IMR-90 (cell line): Measurements from ENCODE around the gene PLEK2. TPM values are rescaled to one million over a fixed set of nuclear protein-coding genes. Genes with fewer than 3 reads are reported as not detected.

Source experiments
- ATAC-seq: fragments of 200-7000 bp; cut with Tn5 transposase; 2 replicates; pipeline ENCODE4 v1.9.1; 2020; ENCODE audit warnings: low read depth, mild to moderate bottlenecking, moderate library complexity
- BruUV-seq: library from RNA; stranded (reverse); fragments of 400-500 nt; replicated peaks from 2 replicates; lab custom pipeline; 2021; lab: Mats Ljungman, UMichigan
- CTCF ChIA-PET: fragments of 300-600 bp; formaldehyde crosslinking; extraction: SDS; loops from one replicate; lab custom pipeline; 2021; ENCODE audit warnings: antibody characterized with exemption; lab: Yijun Ruan, JAX
- POLR2A ChIA-PET: fragments of 300-600 bp; sonication (Branson Sonifier 250); formaldehyde crosslinking; loops from one replicate; lab custom pipeline; 2022; ENCODE audit warnings: antibody characterized with exemption; ENCODE audit not compliant: unreplicated experiment; lab: Charles Lee
- DNase-seq: peaks from one replicate; pipeline ENCODE4 v3.0.0; 2013
- H2AFZ ChIP-seq: replicated peaks from 2 replicates; pipeline ENCODE3; 2013; ENCODE audit warnings: low read length, mild to moderate bottlenecking; ENCODE audit not compliant: poor library complexity
- H2AK5ac ChIP-seq: 2 replicates; pipeline ENCODE4 v1.6.1; 2013; ENCODE audit warnings: low read depth, low read length, inconsistent platforms
- H2AK9ac ChIP-seq: replicated peaks from 2 replicates; pipeline ENCODE3; 2013; ENCODE audit warnings: mild to moderate bottlenecking, low read depth, low read length, moderate library complexity; ENCODE audit not compliant: poor library complexity
- H2BK120ac ChIP-seq: 2 replicates; pipeline ENCODE4 v1.6.1; 2013; ENCODE audit warnings: low read depth, low read length, inconsistent platforms
- H2BK15ac ChIP-seq: 3 replicates; pipeline ENCODE4 v1.6.1; 2013; ENCODE audit warnings: low read depth, low read length, inconsistent platforms
- H2BK20ac ChIP-seq: 2 replicates; pipeline ENCODE4 v1.6.1; 2013; ENCODE audit warnings: low read depth, mild to moderate bottlenecking, inconsistent platforms, low read length, moderate library complexity
- H2BK5ac ChIP-seq: 2 replicates; pipeline ENCODE4 v1.6.1; 2013; ENCODE audit warnings: mild to moderate bottlenecking, low read depth, low read length, inconsistent platforms; ENCODE audit not compliant: poor library complexity, severe bottlenecking
- H3K14ac ChIP-seq: replicated peaks from 2 replicates; pipeline ENCODE4 v1.6.1; 2013; ENCODE audit warnings: low read depth, low read length, inconsistent platforms
- H3K18ac ChIP-seq: 2 replicates; pipeline ENCODE4 v1.6.1; 2013; ENCODE audit warnings: low read depth, low read length, control low read depth
- H3K23ac ChIP-seq: 2 replicates; pipeline ENCODE4 v1.6.1; 2013; ENCODE audit warnings: low read depth, low read length, inconsistent platforms
- H3K27ac ChIP-seq: 2 replicates; pipeline ENCODE4 v1.5.1; 2013; ENCODE audit warnings: mild to moderate bottlenecking, control low read depth, low read length; ENCODE audit not compliant: insufficient read depth
- H3K27me3 ChIP-seq: 2 replicates; pipeline ENCODE4 v1.6.1; 2013; ENCODE audit warnings: low read length; ENCODE audit not compliant: control insufficient read depth, insufficient read depth
- H3K36me3 ChIP-seq: 2 replicates; pipeline ENCODE4 v1.6.1; 2013; ENCODE audit warnings: low read length, mixed read lengths; ENCODE audit not compliant: control insufficient read depth, insufficient read depth
- H3K4ac ChIP-seq: 2 replicates; pipeline ENCODE4 v1.6.1; 2013; ENCODE audit warnings: low read depth, low read length, inconsistent platforms
- H3K4me1 ChIP-seq: 2 replicates; pipeline ENCODE4 v1.6.1; 2013; ENCODE audit warnings: low read length, mixed read lengths; ENCODE audit not compliant: control insufficient read depth, insufficient read depth
- H3K4me2 ChIP-seq: 2 replicates; pipeline ENCODE4 v1.6.1; 2013; ENCODE audit warnings: low read depth, mild to moderate bottlenecking, control low read depth, low read length, moderate library complexity
- H3K4me3 ChIP-seq: 2 replicates; pipeline ENCODE4 v1.5.1; 2013; ENCODE audit warnings: low read depth, mild to moderate bottlenecking, control low read depth, low read length, moderate library complexity; ENCODE audit not compliant: insufficient read depth
- H3K56ac ChIP-seq: 2 replicates; pipeline ENCODE4 v1.6.1; 2013; ENCODE audit warnings: low read length, inconsistent platforms; ENCODE audit not compliant: insufficient read depth; ENCODE audit errors: extremely low read depth
- H3K79me1 ChIP-seq, 2 experiments: 2 replicates each; pipeline ENCODE4 v1.6.1; 2013; ENCODE audit warnings: low read length in 2 of 2, inconsistent platforms in 1 of 2, low read depth in 1 of 2
- H3K9ac ChIP-seq: 2 replicates; pipeline ENCODE4 v1.6.1; 2013; ENCODE audit warnings: low read depth, low read length, control low read depth
- H3K9me1 ChIP-seq: 2 replicates; pipeline ENCODE4 v1.6.1; 2013; ENCODE audit warnings: low read length, inconsistent platforms; ENCODE audit not compliant: insufficient read depth
- H3K9me3 ChIP-seq: 2 replicates; pipeline ENCODE4 v1.6.1; 2013; ENCODE audit warnings: low read length; ENCODE audit not compliant: control insufficient read depth, insufficient read depth
- H4K20me1 ChIP-seq: 2 replicates; pipeline ENCODE4 v1.6.1; 2013; ENCODE audit warnings: low read length, inconsistent platforms; ENCODE audit not compliant: insufficient read depth
- H4K5ac ChIP-seq: 2 replicates; pipeline ENCODE4 v1.6.1; 2013; ENCODE audit warnings: mild to moderate bottlenecking, low read depth, low read length, control low read depth
- H4K8ac ChIP-seq, 2 experiments: 2 replicates each; pipeline ENCODE4 v1.6.1; 2013; ENCODE audit warnings: low read depth in 2 of 2, low read length in 2 of 2, control low read depth in 1 of 2, inconsistent platforms in 1 of 2
- H4K91ac ChIP-seq: 2 replicates; pipeline ENCODE4 v1.6.1; 2013; ENCODE audit warnings: low read depth, low read length, inconsistent platforms; ENCODE audit not compliant: insufficient read depth
- MXI1 ChIP-seq: IDR thresholded peaks from 2 replicates; pipeline ENCODE4 v1.6.1; 2012; ENCODE audit warnings: low read depth, mild to moderate bottlenecking, low read length, moderate library complexity, borderline replicate concordance
- RAD21 ChIP-seq: IDR thresholded peaks from 2 replicates; pipeline ENCODE4 v1.6.1; 2012; ENCODE audit warnings: low read length, improper control_type of control experiment
- WGBS, 2 experiments: methylation state at CpG; one replicate each; pipeline versions ENCODE4 v1.1.5 to v1.1.7; 2013; ENCODE audit warnings: missing lambda C conversion rate in 2 of 2; ENCODE audit not compliant: insufficient read length in 1 of 2; ENCODE audit errors: extremely low coverage in 2 of 2; 5-methylcytosine and 5-hydroxymethylcytosine counted together
- dilution Hi-C: fragments of 300-500 bp; cut with HindIII; formaldehyde crosslinking; loops from one replicate; pipeline ENCODE4 v1.14.3; 2018; ENCODE audit warnings: low sequenced_read_pairs; ENCODE audit not compliant: unreplicated experiment
- in situ Hi-C: fragments of 300-500 bp; cut with MboI; formaldehyde crosslinking; loops from 3 replicates; pipeline ENCODE4 v1.14.3; 2019; ENCODE audit warnings: low sequenced_read_pairs, inconsistent platforms, mixed read lengths
- intact Hi-C: fragments of 100-400 bp; cut with micrococcal nuclease; formaldehyde crosslinking; loops from 2 replicates; pipeline ENCODE4 v1.10.0; 2022
- polyA plus RNA-seq, 3 experiments: library from polyadenylated mRNA; depleted of rRNA; stranded (reverse); fragments of >200 nt; gene quantifications; 2 replicates each; pipeline ENCODE4 v1.2.3, GENCODE V29; 2012; ENCODE audit warnings: low replicate concordance in 1 of 3
- total RNA-seq: library from RNA; depleted of rRNA; stranded (reverse); fragments of >200 nt; gene quantifications from 2 replicates; pipeline ENCODE4 v1.2.3, GENCODE V29; 2012

PLEK2 gene
- total and polyA plus RNA-seq, 2 of the 4 experiments (the other 2 are of a cell fraction): 1.7 to 2.5 TPM

GRCh38 chr14:67428501-67429031, 16.6 kb upstream of the PLEK2 start:
- in situ Hi-C loops: loop anchor here (5.0 to 25.0 kb wide), 2 partner anchors 139 to 284 kb away; partner anchors contain the start of gene RDH12

More at GRCh38 chr14:67428501-67429031, 16.6 kb upstream of the PLEK2 start:
- Histone ChIP-seq H3K14ac (no peak overlapping the region), H3K4me3 (no peak overlapping the region), H2BK120ac (no peak overlapping the region), H4K91ac (no peak overlapping the region), H3K18ac (no peak overlapping the region), H3K4me1 (no peaks in the 10 kb centered on the region), H2AK5ac (no peak overlapping the region), H2BK5ac (no peak overlapping the region), H3K23ac (no peak overlapping the region), H3K4ac (no peak overlapping the region), H3K79me1 (no peaks in the 10 kb centered on the region), H2AFZ (peak overlapping the region; percentile 25), H3K27me3 (peaks cover 16% of the 10 kb centered on the region), H4K5ac (no peak overlapping the region), H3K9ac (no peak overlapping the region), H3K56ac (no peak overlapping the region), H2BK15ac (no peak overlapping the region), H3K4me2 (no peak overlapping the region), H3K36me3 (no peaks in the 10 kb centered on the region), H3K27ac (no peak overlapping the region), H3K9me3 (no peaks in the 10 kb centered on the region), H4K8ac (no peak overlapping the region), H2AK9ac (no peak overlapping the region), H4K20me1 (no peaks in the 10 kb centered on the region), H3K9me1 (no peaks in the 10 kb centered on the region), H2BK20ac (no peak overlapping the region)
- no TSS peak for BruUV-seq
- DNase-seq (peak; percentile 75), ATAC-seq (peak; percentile 54)
- intact Hi-C loops (no loop called here), dilution Hi-C loops (no loop called here)
- 50% methylated on average over 3 of the region's 7 CpGs; no CpG with 5 or more reads in 1 of the 2 experiments for WGBS, 2 experiments
- POLR2A ChIA-PET: no interaction called here
- CTCF ChIA-PET: interaction anchor here (0.6 to 2.8 kb wide), 4 partner anchors 143 to 219 kb away, joined by 3 to 39 read pairs (median 4); no protein-coding TSS in a partner anchor
- no peak for TF ChIP-seq RAD21
- no peak for TF ChIP-seq MXI1
